Measurements from ENCODE around the gene RGMA.

RGMA gene
- 0.31 to 0.34 reads per million in 2 donors for total RNA-seq

DNA sequence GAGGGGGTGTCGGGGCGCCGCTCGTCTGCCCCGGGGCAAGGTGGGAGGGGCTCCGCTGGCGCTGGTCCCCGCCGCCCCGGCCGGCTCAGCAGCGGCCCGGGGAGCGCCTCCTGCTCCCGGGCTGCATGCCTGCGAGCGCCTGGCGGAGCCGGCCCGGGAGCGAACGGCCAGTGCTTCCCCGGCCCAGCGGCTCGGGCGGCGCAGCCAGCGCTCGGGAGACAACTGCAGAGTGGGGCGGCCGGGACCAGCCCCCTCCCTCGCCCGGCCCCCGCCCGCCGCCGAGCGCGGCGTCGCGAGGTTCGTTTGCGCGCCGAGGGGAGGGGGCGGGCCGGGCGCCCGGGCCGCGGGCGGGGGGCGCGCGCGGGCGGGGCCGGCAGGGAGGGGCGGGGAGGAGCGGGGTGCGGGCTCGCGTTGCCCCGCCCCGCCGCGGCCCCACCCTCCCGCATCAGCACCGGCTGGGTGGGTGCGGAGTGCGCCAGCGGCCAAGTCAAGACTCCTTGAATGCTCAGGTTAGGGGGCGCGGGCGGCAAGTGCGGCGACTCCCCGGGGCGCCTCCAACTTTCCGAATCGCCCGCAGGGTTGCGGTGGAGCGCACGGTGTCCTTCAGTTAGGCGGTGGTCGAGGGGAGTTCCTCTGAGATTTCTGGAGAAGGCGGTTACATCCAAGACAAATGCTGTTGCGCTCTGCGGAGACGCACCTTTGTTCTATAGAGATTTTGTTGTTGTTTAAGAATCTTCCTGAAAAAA lies at the start of gene RGMA:
Gene RGMA (minus strand): TSS at position 231 of the 746 bp plus-strand sequence. CDS start 279 bp downstream, outside the sequence.
- no peak for DNase-seq

DNA sequence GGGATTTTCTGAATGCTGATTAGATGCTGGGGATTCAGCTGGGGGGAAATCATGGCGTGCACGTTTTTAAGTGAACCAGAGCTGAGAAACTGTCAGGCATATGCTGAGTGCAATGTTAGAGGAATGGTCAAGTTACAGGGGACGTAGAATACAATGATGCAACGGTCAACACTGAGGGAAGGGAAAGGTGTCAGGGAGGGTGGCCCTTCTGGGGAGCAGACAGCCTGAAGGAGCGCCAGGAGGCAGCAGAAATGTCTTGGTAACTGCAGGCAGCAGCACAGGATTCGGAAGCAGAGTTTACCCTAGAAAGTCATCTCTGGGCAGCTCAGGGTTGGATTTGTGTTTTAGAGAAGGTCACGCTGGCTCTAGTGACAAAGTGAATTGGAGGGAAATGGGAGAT lies 47.6 kb upstream of the RGMA start:
- no peak for DNase-seq

GRCh38 chr15:93135997-93136397 lies 47.0 kb upstream of the RGMA start:
- no peak for DNase-seq

DNA sequence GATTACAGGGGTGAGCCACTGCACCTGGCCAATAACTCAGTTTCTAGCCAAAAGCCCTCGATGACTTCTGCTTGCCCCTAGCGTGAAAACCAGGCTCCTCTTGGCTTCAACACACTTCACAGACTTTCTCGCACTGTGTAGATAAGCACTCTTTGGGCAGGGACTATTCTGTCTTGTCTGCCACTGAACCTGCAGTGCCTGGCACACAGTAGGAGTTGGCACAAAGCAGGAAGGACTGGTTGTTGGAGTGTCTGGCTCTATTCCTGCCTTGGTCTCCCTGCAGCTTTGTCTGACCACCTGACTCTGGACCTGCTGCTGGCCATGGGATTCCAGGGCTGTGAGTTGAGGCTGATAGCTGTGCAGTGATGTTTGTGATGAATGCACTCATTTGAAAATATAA lies 46.4 kb upstream of the RGMA start:
- no peak for DNase-seq

- no peak for DNase-seq
Measured at GRCh38 chr15:93131485-93132095, 42.6 kb upstream of the RGMA start.

DNA sequence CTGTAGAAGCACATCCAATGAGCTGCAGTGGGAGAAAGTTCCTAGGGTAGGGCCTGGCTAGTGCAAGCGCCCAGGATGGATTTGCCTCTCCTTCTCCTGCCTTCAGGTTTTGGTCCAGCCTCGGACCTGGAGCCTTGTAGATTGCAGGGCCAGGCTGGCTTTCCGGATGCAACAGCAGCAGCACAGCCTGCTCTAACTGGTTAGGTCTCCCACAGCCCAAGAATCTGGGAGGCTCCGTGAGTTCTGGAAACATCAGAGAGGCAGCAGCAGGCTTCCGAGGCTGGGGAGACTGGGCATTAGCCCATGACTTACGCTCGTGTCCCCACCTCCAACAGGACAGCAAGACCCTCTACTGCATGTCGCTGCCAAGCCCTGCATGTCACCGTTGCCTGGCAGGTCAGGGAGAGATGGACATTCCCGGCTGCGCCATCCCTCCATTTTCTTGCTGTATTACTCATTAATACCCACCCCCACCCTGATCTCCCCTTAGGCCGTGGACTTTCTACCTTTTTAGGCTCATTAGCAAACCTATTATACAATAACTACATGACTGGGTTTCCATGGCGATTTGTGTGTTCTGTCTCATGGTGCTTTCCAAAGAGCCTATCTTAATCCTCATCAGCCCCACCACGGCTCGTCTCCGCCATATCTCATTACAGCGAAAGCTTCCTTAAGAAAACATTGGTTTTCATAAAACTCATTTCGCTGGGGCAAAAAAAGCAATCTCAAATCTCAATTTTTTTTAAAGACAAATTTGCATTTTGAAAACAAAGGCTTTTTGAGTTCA lies 40.9 kb upstream of the RGMA start:
- no peak for DNase-seq

DNA sequence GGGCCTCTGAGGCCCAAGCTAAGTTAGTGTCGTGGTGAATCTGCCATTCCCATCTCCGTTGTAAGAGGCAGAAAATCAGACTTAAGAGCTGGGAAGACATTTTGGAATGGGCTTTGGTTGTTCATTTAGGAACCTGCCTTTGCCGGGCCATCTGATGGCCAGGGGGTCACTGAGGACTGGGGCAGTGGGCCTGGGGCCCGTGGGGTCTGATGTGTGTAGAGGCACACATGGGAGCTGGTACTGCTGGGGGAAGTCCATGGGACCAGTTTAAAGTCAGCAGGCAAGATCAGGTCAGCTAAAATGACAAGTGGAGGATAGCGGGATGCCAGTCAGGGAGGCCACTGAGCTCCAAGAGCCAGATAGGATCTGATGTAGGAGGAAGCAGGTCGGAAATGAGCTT lies 38.3 kb upstream of the RGMA start:
- no peak for DNase-seq

DNA sequence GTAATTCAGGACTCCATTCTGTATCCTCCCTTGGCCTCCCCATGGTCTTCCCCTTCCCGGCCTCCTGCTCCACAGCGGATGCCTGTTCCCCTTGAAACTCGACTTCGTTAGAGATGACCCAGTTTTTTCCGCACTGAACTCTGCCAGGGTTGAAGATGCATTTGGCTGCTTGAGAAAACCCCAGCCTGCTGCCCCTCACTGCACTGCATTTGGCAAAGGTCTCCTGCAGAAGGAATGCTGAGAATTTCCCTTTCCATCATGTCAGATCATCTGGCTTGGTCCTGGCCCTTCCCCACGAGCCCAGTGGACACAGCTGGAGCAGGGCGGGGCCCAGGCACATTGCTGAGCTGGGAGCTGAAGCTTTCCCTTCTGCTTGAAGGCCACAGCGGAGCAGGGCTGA lies 37.6 kb upstream of the RGMA start:
- no peak for DNase-seq

DNA sequence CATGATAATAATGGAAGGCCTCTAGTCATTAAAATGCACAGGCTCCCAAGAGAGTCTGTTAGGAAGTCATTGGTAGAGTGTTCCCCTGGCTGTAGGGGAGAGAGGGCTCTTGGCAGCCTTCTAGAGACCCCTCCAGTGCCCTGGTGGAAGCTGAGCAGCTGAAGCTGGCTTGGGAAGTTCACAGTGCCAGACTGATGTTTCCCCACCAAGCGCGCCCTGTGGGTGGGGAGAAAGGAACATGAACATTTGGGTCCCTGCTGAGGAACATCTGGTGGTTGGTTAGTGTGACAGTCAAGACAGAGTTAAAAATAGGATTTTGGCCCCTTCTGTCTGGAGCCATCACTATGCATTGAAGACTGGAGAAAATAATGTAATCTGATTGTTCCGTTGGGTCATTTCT lies 37.1 kb upstream of the RGMA start:
- no peak for DNase-seq

DNA sequence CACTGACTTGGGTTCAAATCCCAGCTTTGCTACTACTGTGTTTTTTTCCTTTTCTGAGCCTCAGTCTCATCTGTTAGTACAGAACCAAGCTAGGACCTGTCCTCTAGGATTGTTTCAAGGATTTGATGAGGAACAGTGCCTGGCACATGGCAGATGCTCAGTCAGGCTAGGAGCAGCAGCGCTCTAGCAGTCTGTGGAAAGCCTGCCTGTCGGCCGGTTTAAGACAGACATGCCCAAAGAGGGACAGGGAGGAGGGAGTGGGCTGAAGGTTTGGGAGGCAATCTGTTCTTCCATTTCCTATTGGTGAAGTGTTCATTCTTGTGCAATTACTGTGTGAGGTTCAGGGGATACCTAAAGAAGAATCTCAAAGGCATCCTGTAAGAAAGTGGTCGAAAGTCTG lies 35.1 kb upstream of the RGMA start:
- no peak for DNase-seq

DNA sequence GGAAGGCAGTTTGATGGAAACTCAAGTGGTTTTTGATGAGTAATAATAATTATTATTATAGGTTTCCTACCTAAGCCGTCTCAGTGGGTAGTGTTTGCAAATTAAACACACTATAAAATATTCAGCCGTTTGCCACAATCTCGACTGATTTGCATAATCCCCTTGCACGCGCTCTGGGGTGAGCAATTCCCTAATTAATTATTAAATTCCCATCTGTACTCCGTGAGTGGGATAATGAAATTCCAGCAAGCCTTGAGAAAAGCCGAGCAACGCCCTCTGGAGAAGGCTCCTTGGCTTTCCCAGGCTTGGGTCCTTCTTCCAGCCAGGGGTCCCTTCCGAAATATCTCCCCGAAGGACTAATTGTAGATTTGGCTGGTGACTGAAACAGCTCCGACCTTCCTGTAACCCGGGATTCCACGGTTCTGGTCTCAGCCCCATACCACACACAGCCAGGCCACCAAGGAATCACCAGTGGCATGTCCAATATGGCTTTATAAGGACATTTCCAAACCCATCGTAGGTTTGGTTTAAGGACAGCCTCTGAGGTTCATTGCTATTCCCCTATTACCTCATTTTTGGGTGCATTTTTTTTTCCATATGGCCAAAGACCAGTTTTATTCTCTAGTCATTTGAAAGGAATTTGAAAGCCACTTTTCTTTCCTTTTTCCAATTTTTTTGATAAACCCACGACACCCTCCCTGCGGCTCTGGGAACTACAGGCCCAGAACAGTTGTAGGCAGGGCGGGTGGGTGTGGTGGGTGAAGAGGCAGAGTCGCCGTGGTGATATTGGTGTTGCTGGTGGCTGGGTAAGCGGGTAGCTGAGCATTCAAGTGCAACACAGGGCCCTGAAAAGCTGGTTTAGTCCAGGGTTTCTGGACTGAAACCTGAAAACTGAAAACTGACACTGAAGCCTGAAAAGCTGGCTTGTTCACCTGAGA lies 33.2 kb upstream of the RGMA start:
- DNase-seq, result no peak

- no peak for DNase-seq
Measured at GRCh38 chr15:93121107-93121506, 32.1 kb upstream of the RGMA start.

GRCh38 chr15:93118904-93119303 lies 29.9 kb upstream of the RGMA start:
- peak in 1 of 5 experiments; percentile 47 for DNase-seq

DNA sequence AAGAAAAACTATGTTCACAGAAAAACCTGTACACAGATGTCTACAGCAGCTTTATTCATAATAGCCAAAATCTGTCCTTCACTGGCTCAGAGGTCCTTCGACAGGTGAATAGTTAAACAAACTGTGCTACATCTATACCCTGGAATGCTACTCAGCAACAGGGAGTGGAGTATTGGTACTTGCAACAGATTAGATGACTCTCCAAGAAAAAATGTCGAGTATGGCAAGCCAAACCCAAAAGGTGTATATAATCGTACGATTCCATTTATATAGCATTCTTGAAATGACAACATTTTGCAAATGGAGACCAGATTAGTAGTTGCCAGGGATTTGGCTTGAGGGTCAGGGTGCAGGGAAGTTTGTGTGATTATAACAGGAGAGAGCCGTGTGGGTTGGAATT lies 22.4 kb upstream of the RGMA start:
- DNase-seq, result no peak

GRCh38 chr15:93110502-93111040 lies 21.6 kb upstream of the RGMA start:
- no peak for DNase-seq

DNA sequence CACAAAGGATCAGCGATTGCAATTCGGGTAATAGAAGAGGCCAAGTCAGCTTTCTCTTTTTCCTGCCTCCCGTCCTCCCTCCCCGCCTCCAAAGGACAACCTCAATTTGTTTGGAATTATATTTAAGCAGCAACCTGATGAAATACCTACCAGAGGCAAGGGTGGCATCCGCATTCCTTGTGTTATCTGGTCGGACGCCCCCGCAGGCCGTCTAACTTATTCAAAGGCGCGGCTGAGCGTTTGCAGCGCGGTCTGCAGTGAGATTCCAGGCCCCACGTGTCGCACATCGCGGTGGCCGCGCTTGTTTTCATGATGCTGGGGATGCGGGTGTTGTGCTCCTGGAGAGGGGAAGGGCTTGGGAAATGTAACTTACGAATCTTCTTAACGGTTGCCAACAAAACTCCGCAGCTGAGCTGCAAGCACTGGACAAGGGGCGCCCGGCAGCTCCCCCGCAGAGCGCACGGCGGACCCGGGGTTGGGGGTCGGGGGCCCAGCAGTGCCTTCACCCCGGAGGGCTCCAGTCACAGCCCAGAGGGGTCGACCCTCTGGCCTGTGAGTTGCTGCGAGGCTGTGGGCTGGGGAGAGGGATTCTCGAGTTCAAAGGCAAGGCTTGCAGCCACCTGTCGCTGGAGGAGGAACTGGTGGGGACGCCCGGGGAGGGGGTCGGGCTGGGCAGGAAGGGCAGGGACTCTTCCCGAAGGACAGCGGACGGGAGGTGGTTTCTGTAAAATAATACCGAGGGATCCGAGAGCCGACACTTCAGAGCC lies 20.5 kb upstream of the RGMA start:
- DNase-seq, result no peak

GRCh38 chr15:93107646-93108045 lies 18.6 kb upstream of the RGMA start:
- peak in 1 of 5 experiments; percentile 53 for DNase-seq

- DNase-seq, result no peak
Measured at GRCh38 chr15:93105485-93105884, 16.5 kb upstream of the RGMA start.

GRCh38 chr15:93103823-93104222 lies 14.8 kb upstream of the RGMA start:
- no peak for DNase-seq

GRCh38 chr15:93102211-93102610 lies 13.2 kb upstream of the RGMA start:
- peak in 1 of 5 experiments; percentile 16 for DNase-seq

GRCh38 chr15:93093765-93094164 lies 4.8 kb upstream of the RGMA start:
- no peak for DNase-seq
